NCI-H2107 treated with DMSO at 0.1 percent for 48 hours (cell line): Measurements from ENCODE around the gene PARD3.
"Not testable (repeated sequence)": the region's sequence is repeated elsewhere in the genome, so short reads cannot be mapped to it uniquely, and the experiment has no call there.

Source experiments
- DNase-seq: peaks from one replicate; lab custom pipeline; 2025; ENCODE audit not compliant: unreplicated experiment; lab: John Stamatoyannopoulos, UW

PARD3 gene

DNA sequence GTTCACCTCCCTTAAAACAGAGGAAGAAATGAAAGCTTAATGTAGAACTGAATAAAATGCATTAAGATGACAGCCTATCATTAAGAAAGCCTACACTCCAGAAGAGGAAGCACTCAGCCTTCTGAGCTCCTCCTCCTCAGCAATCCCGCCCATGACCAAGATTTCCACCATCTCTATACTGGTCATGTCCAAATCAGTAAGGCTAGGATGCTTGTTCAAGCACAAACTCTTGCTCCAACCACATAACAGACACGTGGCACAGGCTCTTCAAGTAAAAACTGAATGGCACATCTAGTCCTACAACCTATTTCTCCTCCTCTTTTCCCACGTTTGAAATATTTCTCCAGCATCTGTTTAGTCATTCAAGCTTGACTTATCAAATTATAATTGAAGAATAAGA lies 454.1 kb downstream of the PARD3 start:
- no peak for DNase-seq

DNA sequence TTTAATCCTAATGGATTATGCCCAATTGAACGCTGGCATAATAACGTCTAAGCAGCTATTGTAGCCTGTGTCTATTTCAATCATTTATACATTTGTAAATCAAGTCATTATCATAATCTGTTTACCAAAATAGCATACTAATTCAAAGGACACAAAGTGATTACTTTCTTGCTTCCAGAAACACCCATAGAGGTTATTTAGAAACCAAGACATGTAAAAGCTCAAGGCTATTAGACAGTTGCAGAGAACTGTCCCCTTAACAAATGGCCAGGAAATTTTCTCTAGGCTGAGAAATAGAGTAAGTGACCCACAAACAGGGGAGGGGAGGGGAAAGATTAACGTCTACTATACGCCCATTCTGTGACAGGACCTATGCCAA lies 455.7 kb downstream of the PARD3 start:
- DNase-seq: no peak

- DNase-seq: no peak
Observed at GRCh38 chr10:34358729-34359434, 456.2 kb downstream of the PARD3 start.

DNA sequence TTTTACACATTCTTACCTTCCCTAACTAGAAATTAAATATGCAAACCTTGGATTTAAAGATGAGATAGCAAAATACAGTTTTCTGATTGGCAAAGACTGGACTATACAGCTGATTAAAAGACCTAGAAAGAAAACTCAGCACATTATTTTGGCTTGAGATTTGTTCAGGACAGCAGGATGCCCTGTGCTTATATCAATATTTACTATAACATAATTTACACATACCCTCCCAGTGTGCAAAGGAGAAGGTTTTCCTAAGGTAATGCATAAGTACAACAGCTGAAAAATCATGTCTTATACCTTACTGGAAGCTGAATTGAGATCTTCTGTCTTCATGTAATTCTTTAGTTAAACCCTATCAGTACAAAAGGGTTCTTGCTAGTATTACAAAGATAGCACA lies 458.6 kb downstream of the PARD3 start:
- no peak for DNase-seq

GRCh38 chr10:34353530-34353929 lies 461.6 kb downstream of the PARD3 start:
- DNase-seq: not testable (repeated sequence)

- not testable (repeated sequence) for DNase-seq
Observed at GRCh38 chr10:34352599-34353204, 462.4 kb downstream of the PARD3 start.

DNA sequence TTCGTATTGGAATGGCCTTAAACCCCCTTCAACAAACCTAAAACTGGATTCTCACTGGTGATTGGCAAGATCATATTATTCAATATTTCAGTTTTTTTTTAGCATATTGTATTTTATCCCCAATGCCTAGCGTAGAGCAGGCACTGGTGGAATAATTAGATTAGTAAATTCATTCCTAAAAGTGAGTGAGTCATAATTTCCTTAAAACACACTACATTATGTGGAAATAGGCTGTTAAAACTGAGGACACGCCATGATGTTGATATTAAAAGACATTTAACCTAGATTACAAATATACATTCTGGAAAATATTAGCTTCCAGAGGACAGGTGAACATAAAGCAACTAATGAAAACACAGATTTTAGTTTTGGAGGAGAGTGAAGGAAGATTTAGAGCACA lies 463.9 kb downstream of the PARD3 start:
- no peak for DNase-seq

DNA sequence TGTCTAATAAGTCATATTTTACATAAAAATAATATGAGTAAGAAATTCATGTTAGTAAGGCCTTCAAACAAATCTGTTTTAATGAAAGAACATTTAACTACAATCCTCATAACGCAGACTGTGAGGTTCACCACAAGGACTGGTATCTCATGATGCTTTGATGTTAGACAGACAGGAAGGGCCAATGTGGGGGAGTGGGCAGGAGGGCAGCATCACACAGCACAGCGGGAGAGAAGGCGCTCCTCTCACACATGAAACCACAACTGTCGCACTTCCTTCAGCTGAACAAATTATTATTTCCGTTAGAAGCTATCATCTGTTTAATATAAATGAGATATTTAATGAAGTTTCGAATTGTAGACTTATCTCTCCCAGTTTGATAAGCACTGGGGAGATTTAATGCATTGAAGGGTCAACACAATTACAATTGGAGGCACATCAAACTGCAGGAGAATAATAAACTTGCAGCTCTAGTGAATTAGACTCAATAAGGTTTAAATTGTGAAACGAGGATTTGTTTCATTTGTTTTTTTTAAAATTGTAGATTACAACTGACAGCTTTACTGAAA lies 466.1 kb downstream of the PARD3 start:
- no peak for DNase-seq

- DNase-seq: no peak
Observed at GRCh38 chr10:34348021-34348420, 467.1 kb downstream of the PARD3 start.

- DNase-seq: no peak
Observed at GRCh38 chr10:34347131-34347530, 468.0 kb downstream of the PARD3 start.

DNA sequence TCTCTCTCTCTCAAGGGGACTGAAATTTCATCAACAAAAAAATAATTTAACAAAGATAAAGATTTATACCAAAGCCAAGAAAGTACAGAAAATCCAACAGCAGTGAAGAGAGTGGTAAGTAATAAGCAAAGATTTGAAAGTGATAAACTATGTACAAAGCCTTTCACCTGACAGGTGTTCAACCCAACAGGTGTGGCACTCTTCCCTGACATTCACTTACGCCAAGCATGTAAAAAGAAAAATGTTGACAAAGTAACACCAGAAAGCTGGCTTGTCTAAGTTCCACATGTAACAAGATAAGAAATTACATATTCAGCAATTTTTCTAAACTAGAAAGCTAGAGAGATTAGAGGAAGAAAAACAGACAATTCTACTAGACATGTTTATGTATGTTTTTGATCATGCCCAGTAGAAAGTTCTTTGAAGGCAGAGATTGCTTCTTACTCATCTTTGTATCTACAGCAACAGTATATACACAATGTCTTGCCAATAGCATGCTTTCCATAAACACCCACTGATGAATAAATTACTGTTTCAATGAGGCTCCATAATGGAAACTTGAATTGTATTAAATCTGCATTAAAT lies 468.5 kb downstream of the PARD3 start:
- no peak for DNase-seq

DNA sequence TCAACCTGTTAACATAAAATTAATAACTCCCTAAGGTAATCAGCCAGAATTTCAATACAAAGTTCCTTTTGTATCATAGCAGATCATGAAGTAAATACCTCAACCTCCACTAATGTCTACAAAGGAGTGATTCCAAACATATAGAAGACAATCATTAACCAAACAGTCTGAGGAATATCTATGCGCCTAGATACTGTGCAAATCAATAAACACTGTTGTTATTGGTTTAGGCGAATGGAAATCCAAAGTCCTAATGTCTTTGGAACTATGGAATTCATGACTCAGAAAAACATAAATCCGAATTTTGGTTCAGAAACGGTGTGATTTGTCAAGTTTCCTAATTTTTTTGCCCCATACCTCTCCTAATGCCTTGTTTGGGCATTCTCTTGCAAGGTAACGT lies 469.7 kb downstream of the PARD3 start:
- DNase-seq: no peak

DNA sequence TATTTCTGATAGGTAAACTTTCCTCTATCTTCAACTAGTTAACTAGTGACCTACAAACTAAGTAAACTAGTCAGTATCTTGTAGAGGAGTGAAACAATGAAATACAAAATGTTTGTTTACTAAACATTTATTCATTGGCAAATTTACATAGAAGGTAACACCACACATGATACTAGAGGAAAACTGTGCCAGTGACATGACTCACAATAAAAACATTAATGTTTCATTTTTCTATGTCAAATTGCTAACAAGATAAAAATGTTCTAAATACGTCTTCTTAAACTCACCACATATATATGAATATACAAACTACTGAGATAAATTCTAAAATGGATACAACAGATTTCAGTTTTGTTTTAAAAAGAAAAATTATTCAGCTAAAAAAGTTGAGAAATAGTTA lies 471.3 kb downstream of the PARD3 start:
- no peak for DNase-seq

GRCh38 chr10:34341473-34341872 lies 473.6 kb downstream of the PARD3 start:
- DNase-seq: no peak

- DNase-seq: no peak
Observed at GRCh38 chr10:34340934-34341333, 474.2 kb downstream of the PARD3 start.

DNA sequence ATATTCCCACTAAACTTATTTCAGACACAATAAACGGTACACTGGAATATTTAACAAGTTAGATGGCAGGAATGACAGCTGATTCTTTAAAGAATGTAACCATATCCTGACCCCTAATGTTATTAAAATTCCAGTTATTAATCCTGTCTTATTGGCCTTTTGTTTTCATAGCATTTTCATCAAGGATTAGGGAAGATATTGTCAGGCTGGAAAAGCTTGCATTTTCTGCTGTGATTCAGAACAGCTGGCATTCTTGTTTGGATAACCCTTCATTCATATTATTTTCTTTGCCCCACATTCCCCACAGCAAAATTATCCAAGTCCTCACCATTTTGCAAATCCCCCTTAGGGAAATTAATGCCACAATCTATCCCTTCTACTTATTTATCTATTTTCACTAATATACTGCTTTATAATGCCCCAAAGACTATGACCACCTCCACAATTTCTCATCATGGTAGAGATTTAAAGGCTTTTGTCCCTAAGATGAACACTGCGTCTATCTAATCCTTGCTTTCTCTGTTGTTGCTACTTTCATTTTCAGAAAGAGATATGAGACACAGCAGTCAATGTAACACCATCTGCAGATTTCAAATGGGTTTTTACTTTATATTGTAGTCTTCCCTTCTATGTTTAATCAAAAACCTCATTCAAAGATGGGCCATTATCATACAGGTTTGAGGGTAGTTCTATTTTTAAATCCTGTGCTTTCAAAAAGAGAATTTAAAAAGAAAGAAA lies 475.1 kb downstream of the PARD3 start:
- no peak for DNase-seq

DNA sequence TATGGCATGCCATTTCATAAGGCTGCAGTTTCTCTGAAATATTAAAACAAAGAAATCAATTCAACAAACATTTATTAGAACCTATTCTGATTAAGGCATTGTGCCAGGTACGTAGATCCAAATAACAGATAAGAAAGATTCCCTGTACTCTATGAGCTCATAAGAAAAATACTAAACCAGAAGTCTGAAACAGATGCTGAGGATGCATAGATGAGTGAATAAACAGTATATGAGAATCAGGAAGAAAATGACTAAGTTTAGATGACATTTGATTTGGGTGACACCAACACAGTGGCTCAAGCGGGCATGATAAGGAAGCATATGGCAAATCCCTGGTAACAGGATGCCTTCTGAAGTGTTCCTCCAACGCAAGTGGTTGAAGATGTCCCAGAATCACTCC lies 477.2 kb downstream of the PARD3 start:
- no peak for DNase-seq

DNA sequence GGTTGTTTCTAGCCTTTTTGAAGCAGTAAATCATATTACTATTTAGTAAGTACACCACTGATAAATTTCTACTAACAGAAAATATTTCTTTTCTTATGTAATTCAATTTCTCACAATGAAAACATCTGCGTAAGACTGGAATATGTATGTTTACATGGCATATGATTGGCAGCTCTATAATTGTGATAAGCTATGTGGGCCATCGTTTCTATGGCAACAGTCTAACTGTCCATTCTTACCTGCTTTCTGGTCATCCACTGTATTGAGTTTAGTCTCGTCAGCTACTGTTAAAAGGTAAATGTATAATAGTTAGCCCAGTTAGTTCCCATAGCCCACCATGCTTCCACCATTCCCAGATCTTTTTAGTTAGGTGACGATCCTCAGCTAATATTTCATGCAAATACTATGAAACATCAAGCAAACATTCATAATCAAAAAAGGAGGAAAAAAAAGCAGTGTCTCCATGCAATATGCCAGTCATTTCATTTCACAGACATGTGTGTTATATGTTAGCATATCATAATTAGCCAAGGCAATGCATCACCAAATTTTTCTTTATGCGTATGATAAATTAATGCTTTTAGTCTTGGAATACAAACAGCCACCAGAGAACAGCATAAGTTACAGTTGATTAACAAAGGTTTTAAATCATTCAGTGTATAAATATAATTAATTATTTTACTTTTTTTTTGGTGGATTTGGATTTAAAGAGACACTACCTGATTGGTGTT lies 479.0 kb downstream of the PARD3 start:
- DNase-seq: no peak

GRCh38 chr10:34334908-34335307 lies 480.2 kb downstream of the PARD3 start:
- DNase-seq: no peak

GRCh38 chr10:34333513-34333912 lies 481.6 kb downstream of the PARD3 start:
- no peak for DNase-seq

- no peak for DNase-seq
Observed at GRCh38 chr10:34327184-34327583, 487.9 kb downstream of the PARD3 start.
